HUES6 (cell line): Measurements from ENCODE around the gene RFX6.

ENCODE experiments used
- H3K27ac ChIP-seq: 2 replicates; pipeline ENCODE4 v1.7.0; 2013; ENCODE audit warnings: low read depth, mild to moderate bottlenecking, low read length, inconsistent platforms
- H3K27me3 ChIP-seq: 2 replicates; pipeline ENCODE4 v1.6.1; 2013; ENCODE audit warnings: low read length; ENCODE audit not compliant: control insufficient read depth, insufficient read depth
- H3K36me3 ChIP-seq: 2 replicates; pipeline ENCODE4 v1.6.1; 2013; ENCODE audit warnings: low read length; ENCODE audit not compliant: control insufficient read depth, insufficient read depth
- H3K4me1 ChIP-seq: 2 replicates; pipeline ENCODE4 v1.6.1; 2013; ENCODE audit warnings: low read length; ENCODE audit not compliant: control insufficient read depth, insufficient read depth
- H3K4me3 ChIP-seq: 2 replicates; pipeline ENCODE4 v1.5.1; 2013; ENCODE audit warnings: low read depth, low read length
- H3K9ac ChIP-seq: one replicate; pipeline ENCODE4 v1.6.1; 2013; ENCODE audit warnings: mild to moderate bottlenecking, low read length
- H3K9me3 ChIP-seq: 2 replicates; pipeline ENCODE4 v1.6.1; 2013; ENCODE audit warnings: low read depth, low read length; ENCODE audit not compliant: control insufficient read depth, insufficient read depth

The RFX6 gene

GRCh38 chr6:116859264-116859663 is 17.8 kb upstream of the RFX6 start:
- no peak overlapping the region for H3K4me3 ChIP-seq

GRCh38 chr6:116866281-116866871 is 10.7 kb upstream of the RFX6 start:
- Histone ChIP-seq H3K9ac (no peak overlapping the region), H3K9me3 (no peaks in the 10 kb centered on the region), H3K4me3 (no peak overlapping the region), H3K27me3 (no peaks in the 10 kb centered on the region), H3K4me1 (peaks cover 8% of the 10 kb centered on the region; the same call in 1 of the 2 replicates), H3K27ac (0 out of 2 replicates have a peak overlapping the region, but pooled peaks have one; percentile 17), H3K36me3 (no peaks in the 10 kb centered on the region)

More at GRCh38 chr6:116859264-116859663, 17.8 kb upstream of the RFX6 start:
- H3K9ac ChIP-seq: no peak overlapping the region
- no peaks in the 10 kb centered on the region for H3K27me3 ChIP-seq
- H3K36me3 ChIP-seq: no peaks in the 10 kb centered on the region
- H3K27ac ChIP-seq: no peak overlapping the region
- peaks cover 15% of the 10 kb centered on the region for H3K9me3 ChIP-seq
- H3K4me1 ChIP-seq: no peaks in the 10 kb centered on the region

- no peak overlapping the region for H3K4me3 ChIP-seq
Observed at GRCh38 chr6:116872771-116873170, 4.3 kb upstream of the RFX6 start.

GRCh38 chr6:116876107-116876506 is 935 bp upstream of the RFX6 start:
- H3K27me3 ChIP-seq: peaks cover 60% of the 10 kb centered on the region
- H3K36me3 ChIP-seq: no peaks in the 10 kb centered on the region
- H3K4me3 ChIP-seq: peak overlapping the region; percentile 89
- 0 out of 2 replicates have a peak, but pooled peaks cover 2% of the 10 kb centered on the region for H3K4me1 ChIP-seq
- H3K9me3 ChIP-seq: peaks cover 8% of the 10 kb centered on the region
- H3K27ac ChIP-seq: no peak overlapping the region
- no peak overlapping the region for H3K9ac ChIP-seq

More at GRCh38 chr6:116872771-116873170, 4.3 kb upstream of the RFX6 start:
- Histone ChIP-seq H3K27ac (no peak overlapping the region), H3K36me3 (no peaks in the 10 kb centered on the region), H3K9me3 (peaks cover 8% of the 10 kb centered on the region), H3K27me3 (peaks cover 45% of the 10 kb centered on the region), H3K4me1 (0 out of 2 replicates have a peak, but pooled peaks cover 2% of the 10 kb centered on the region), H3K9ac (no peak overlapping the region)

GRCh38 chr6:116877743-116878142 is 701 bp downstream of the RFX6 start:
- peaks cover 60% of the 10 kb centered on the region for H3K27me3 ChIP-seq
- H3K9me3 ChIP-seq: peaks cover 3% of the 10 kb centered on the region; the same call in 1 of the 2 replicates
- no peak overlapping the region for H3K9ac ChIP-seq
- 0 out of 2 replicates have a peak, but pooled peaks cover 2% of the 10 kb centered on the region for H3K4me1 ChIP-seq
- H3K4me3 ChIP-seq: peak overlapping the region; percentile 89
- H3K36me3 ChIP-seq: no peaks in the 10 kb centered on the region
- H3K27ac ChIP-seq: no peak overlapping the region

GRCh38 chr6:116881236-116881635 is 4.2 kb downstream of the RFX6 start:
- Histone ChIP-seq H3K4me1 (0 out of 2 replicates have a peak, but pooled peaks cover 2% of the 10 kb centered on the region), H3K36me3 (no peaks in the 10 kb centered on the region), H3K27ac (no peak overlapping the region), H3K9ac (no peak overlapping the region), H3K9me3 (no peaks in the 10 kb centered on the region), H3K27me3 (peaks cover 31% of the 10 kb centered on the region), H3K4me3 (no peak overlapping the region)

- Histone ChIP-seq H3K27ac (no peak overlapping the region), H3K27me3 (peaks cover 13% of the 10 kb centered on the region), H3K4me3 (no peak overlapping the region), H3K4me1 (no peaks in the 10 kb centered on the region), H3K36me3 (no peaks in the 10 kb centered on the region), H3K9ac (no peak overlapping the region), H3K9me3 (no peaks in the 10 kb centered on the region)
Observed at GRCh38 chr6:116883005-116883404, 6.0 kb downstream of the RFX6 start.

GRCh38 chr6:116884530-116884929 is 7.5 kb downstream of the RFX6 start:
- no peak overlapping the region for H3K4me3 ChIP-seq
- H3K4me1 ChIP-seq: no peaks in the 10 kb centered on the region
- no peak overlapping the region for H3K9ac ChIP-seq
- no peaks in the 10 kb centered on the region for H3K36me3 ChIP-seq
- no peak overlapping the region for H3K27ac ChIP-seq
- no peaks in the 10 kb centered on the region for H3K9me3 ChIP-seq
- peaks cover 3% of the 10 kb centered on the region for H3K27me3 ChIP-seq

- Histone ChIP-seq H3K36me3 (no peaks in the 10 kb centered on the region), H3K9ac (no peak overlapping the region), H3K27me3 (no peaks in the 10 kb centered on the region), H3K4me3 (no peak overlapping the region), H3K27ac (no peak overlapping the region), H3K9me3 (no peaks in the 10 kb centered on the region), H3K4me1 (no peaks in the 10 kb centered on the region)
Observed at GRCh38 chr6:116887168-116887567, 10.1 kb downstream of the RFX6 start.

- no peaks in the 10 kb centered on the region for H3K9me3 ChIP-seq
- H3K9ac ChIP-seq: no peak overlapping the region
Observed at GRCh38 chr6:116887894-116888293, 10.9 kb downstream of the RFX6 start.

GRCh38 chr6:116888732-116889360 is 11.8 kb downstream of the RFX6 start:
- Histone ChIP-seq H3K4me1 (no peaks in the 10 kb centered on the region), H3K4me3 (no peak overlapping the region), H3K9ac (no peak overlapping the region), H3K27ac (no peak overlapping the region), H3K36me3 (no peaks in the 10 kb centered on the region), H3K27me3 (no peaks in the 10 kb centered on the region), H3K9me3 (no peaks in the 10 kb centered on the region)

More at GRCh38 chr6:116887894-116888293, 10.9 kb downstream of the RFX6 start:
- Histone ChIP-seq H3K27me3 (no peaks in the 10 kb centered on the region), H3K4me1 (no peaks in the 10 kb centered on the region), H3K4me3 (no peak overlapping the region), H3K27ac (no peak overlapping the region), H3K36me3 (no peaks in the 10 kb centered on the region)
